ENCODE measurements around the gene DMWD.

DNA sequence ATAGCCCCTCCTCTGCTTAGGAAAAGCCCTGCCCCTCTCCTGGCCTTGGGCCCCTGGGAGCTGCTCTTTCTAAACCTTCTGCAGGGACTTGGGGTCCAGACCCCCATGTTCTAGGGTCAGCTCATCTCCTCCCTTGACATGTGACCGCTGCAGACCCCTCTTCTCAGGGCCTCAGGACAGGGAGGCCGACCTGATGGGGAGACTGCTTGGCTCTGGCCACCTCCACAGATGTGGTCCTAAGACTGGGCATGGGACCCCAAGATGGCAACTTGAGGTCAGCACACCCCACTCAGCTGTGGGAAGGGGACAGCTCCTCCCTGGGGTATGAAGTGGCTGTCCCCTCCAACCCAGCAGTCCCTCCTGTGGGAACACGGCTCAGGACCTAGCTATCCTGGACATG, 19.7 kb downstream of the DMWD start:
- TF ChIP-seq, protein P1, sequence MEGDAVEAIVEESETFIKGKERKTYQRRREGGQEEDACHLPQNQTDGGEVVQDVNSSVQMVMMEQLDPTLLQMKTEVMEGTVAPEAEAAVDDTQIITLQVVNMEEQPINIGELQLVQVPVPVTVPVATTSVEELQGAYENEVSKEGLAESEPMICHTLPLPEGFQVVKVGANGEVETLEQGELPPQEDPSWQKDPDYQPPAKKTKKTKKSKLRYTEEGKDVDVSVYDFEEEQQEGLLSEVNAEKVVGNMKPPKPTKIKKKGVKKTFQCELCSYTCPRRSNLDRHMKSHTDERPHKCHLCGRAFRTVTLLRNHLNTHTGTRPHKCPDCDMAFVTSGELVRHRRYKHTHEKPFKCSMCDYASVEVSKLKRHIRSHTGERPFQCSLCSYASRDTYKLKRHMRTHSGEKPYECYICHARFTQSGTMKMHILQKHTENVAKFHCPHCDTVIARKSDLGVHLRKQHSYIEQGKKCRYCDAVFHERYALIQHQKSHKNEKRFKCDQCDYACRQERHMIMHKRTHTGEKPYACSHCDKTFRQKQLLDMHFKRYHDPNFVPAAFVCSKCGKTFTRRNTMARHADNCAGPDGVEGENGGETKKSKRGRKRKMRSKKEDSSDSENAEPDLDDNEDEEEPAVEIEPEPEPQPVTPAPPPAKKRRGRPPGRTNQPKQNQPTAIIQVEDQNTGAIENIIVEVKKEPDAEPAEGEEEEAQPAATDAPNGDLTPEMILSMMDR (conservative IDR thresholded peaks at IDR 0.05; ENCODE audit: low read length): no peak
- TF ChIP-seq EZH2phosphoT487 (IDR thresholded peaks at IDR 0.05; ENCODE audit: borderline replicate concordance, low read depth, low read length): no peak

Data from OCI-LY7 (cell line).